ENCODE results near the gene CCNG2.

CCNG2 gene

DNA sequence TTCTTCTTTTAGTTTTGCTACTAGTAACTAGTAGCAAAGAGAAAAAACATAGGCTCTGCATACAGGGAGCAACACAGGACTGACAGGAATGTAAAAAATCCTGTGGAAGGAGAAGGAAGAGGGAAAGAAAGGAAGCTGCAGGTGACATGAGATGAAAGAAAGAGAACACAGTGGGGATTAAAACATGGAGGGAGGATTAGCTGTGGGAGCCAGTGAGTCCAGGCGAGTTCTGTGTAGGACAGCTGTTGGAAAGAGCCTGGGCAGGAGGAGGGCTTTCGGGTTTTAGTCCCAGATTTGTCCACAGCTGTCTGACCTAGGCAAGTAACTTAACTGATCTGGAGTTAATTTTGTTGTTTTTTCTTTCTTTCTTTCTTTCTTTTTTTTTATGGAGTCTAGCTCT lies 21.6 kb downstream of the CCNG2 start:
- TF ChIP-seq, protein P1, sequence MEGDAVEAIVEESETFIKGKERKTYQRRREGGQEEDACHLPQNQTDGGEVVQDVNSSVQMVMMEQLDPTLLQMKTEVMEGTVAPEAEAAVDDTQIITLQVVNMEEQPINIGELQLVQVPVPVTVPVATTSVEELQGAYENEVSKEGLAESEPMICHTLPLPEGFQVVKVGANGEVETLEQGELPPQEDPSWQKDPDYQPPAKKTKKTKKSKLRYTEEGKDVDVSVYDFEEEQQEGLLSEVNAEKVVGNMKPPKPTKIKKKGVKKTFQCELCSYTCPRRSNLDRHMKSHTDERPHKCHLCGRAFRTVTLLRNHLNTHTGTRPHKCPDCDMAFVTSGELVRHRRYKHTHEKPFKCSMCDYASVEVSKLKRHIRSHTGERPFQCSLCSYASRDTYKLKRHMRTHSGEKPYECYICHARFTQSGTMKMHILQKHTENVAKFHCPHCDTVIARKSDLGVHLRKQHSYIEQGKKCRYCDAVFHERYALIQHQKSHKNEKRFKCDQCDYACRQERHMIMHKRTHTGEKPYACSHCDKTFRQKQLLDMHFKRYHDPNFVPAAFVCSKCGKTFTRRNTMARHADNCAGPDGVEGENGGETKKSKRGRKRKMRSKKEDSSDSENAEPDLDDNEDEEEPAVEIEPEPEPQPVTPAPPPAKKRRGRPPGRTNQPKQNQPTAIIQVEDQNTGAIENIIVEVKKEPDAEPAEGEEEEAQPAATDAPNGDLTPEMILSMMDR (IDR thresholded peaks at IDR 0.05; ENCODE audit: extremely low read depth, missing control alignments): no peak
- no peak for DNase-seq (ENCODE audit: low spot score)

DNA sequence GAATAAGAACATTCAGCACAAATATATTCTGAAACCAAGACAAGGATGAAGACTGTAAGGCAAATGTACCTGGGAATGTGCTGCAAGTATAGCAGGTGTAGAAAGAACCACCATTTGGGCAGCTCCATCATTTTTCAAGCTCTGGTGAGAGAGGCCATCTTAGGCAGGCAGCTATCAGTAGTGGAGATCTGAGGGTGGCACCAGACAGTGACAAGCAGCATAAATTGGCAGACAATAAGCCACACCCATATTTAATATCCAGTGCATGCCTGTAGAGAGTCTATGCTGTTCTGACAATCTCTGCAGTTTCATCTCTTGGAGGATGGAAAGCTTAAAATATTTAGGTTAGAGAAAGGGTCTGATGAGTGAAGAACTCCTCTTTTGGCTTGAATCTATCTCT lies 22.5 kb downstream of the CCNG2 start:
- TF ChIP-seq, protein P1 (IDR thresholded peaks at IDR 0.05; ENCODE audit: extremely low read depth, missing control alignments): no peak
- no peak for DNase-seq (ENCODE audit: low spot score)

DNA sequence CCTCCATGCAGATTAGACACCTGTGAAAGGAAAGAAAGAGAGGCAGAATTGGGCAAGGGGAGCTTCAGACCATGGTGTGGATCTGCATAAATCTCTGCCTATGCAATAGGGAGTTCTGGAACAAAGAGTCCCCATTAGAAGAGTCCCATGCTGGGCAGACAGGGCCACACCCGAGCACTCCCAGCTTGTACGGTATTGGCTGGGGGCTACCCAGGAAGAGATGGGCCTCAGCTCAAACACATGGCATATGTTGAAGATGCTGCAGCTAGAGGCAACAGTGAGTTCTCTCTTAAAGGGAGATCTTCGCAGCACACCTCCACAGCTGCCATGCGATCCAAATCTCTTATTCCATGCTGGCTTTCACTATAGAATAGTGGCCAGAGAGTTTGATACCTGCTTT lies 24.7 kb downstream of the CCNG2 start:
- DNase-seq (ENCODE audit: low spot score): no peak
- TF ChIP-seq, protein P1 (IDR thresholded peaks at IDR 0.05; ENCODE audit: extremely low read depth, missing control alignments): no peak

DNA sequence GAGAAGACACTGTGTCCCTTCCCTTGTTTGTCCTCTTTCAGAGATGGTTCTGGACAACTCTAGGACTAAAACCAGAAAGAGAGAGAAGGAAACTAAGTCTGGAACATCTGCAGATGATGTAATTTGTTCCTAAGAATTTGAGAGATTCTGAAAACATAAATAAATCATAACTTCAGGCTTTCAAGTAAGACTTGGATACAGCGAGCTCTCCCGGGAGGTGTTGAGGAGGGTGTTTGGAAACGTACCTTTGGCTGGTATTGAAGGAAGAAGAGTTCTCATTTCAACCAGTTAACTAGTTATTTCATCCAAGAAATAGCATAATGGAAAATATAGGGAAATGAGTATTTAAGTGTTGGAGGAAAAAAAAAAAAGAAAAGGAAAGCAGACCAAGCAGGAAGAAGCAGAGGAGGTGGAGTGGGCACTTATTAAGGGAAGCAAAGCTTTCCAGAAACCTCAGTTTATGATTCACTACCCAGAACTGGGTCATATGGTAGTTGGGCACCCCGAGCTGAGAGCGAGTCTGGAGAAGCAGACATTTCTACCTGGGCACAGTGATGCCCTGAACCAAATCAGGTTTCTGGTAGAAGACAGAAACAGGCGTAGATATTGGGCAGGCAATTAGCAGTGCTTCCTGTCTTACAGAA lies 26.9 kb downstream of the CCNG2 start:
- TF ChIP-seq, protein P1 (IDR thresholded peaks at IDR 0.05; ENCODE audit: extremely low read depth, missing control alignments): no peak
- DNase-seq (ENCODE audit: low spot score): no peak

DNA sequence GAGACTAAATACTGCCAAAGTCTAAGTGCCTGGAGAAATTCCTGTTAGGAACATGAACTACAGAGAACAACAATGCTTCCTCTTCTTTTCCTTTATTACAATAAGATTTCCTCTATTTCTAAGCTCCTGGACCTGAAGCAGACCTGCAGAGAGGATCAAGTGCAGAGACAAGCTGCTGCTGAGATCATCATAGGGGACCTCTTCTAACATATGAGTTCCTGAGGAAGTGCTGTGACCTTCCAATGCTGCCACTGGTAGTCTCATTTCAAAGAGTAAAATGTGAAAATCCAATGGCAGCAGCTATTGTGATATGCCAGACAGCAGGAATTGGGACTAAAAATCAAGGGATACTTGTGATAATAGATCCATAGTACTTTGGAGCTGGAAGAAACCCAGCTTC lies 28.0 kb downstream of the CCNG2 start:
- TF ChIP-seq, protein P1 (IDR thresholded peaks at IDR 0.05; ENCODE audit: extremely low read depth, missing control alignments): no peak
- DNase-seq (ENCODE audit: low spot score): no peak

DNA sequence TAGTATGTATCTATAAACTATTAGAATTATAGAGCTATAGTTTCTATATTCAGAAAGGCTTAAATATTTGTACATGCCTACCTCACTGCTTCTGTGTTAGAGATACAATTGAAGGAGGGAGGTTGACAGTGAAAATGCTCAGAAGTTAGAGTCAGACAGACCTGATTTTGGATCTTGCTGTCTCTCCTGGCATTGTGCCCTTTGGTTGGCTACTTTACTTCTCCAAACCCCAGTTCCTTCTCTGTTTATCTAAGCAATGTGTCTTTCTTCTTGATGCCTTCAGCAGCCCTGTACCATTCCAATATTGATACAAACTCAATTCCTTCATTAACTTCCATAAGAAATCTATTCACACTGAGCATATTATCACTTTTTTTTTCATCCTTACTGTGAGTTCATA lies 28.7 kb downstream of the CCNG2 start:
- DNase-seq (ENCODE audit: low spot score): no peak
- TF ChIP-seq, protein P1 (IDR thresholded peaks at IDR 0.05; ENCODE audit: extremely low read depth, missing control alignments): no peak

DNA sequence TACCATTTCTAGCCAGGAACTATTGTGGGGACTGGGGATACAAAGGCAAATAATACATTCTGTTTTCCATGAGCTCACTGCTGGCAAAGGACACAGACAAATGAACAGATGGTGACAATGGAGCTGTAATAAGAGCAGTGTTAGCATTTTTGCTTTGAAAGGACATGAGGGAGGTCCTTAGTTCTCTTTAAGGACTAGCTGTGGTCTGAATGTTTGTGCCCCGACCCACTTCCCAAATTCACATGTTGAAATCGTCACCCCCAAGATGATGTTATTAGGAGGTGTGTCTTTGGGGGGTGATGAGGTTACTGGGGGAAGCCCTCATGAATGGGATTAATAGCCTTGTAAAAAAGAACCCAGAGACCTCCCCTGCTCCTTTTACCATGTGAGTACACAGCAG lies 30.3 kb downstream of the CCNG2 start:
- TF ChIP-seq, protein P1 (IDR thresholded peaks at IDR 0.05; ENCODE audit: extremely low read depth, missing control alignments): no peak
- no peak for DNase-seq (ENCODE audit: low spot score)

All from GM20000 (cell line).